Panc1 (cell line): ENCODE data around the gene UPK3BL2.
"Not testable (repeated sequence)": the region's sequence is repeated elsewhere in the genome, so short reads cannot be mapped to it uniquely, and the experiment has no call there.

Experiments
- POLR2AphosphoS5 ChIP-seq: IDR thresholded peaks from 2 replicates; pipeline ENCODE4 v1.6.1; 2012; ENCODE audit warnings: mild to moderate bottlenecking, low read depth, low read length, moderate library complexity
- REST ChIP-seq, 2 experiments: IDR thresholded peaks; 2 replicates each; pipeline ENCODE4 v1.6.1; 2011 to 2012; ENCODE audit warnings: low read depth in 2 of 2, control low read depth in 1 of 2, low read length in 1 of 2, mild to moderate bottlenecking in 1 of 2, moderate library complexity in 1 of 2; ENCODE audit not compliant: insufficient read depth in 1 of 2
- SIN3A ChIP-seq: IDR thresholded peaks from 2 replicates; pipeline ENCODE4 v1.6.1; 2012; ENCODE audit warnings: low read depth, mild to moderate bottlenecking, low read length, moderate library complexity, borderline replicate concordance; ENCODE audit not compliant: insufficient read depth
- TCF7L2 ChIP-seq: IDR thresholded peaks from 2 replicates; pipeline ENCODE4 v1.6.1; 2011; ENCODE audit warnings: mild to moderate bottlenecking, low read depth, low read length, inconsistent platforms
- TF ChIP-seq, protein P1 (sequence below): fragments of 450-650 bp; IDR thresholded peaks from 2 replicates; pipeline ENCODE4 v1.5.1; 2017; ENCODE audit warnings: mild to moderate bottlenecking

DNA sequence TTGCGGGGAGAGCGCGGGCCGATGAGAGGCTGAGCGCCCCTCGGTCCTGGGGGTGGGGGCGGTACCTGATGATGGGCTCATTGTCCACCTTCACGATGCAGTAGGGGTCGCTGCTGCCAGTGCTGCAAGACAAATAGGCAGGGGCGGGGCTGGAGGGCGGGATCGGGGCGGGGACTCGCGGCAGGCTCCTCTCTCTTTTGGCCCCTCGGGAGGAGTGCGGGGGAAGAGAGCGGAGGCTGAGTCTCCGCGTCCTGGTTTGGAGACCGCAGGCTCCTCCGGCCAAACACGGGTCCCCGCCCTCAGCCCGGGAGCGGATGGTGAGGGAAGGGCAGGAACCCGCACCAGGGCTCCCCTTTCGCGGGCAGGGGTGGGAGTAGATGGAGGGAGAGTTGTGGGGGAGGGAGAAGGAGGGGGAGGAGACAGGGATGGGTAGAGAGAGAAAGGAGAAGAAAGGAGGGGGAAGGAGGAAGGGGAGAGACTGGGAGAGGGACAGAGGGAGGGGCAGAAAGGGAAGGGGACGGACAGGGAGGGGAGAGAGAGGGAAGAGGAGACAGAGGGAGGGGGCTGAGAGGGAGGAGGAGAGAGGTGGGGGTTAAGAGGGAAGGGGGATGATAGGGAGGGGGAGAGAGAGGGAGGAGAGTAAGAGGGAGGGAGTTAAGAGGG is 31.5 kb downstream of the UPK3BL2 start:
- TF ChIP-seq, protein P1, sequence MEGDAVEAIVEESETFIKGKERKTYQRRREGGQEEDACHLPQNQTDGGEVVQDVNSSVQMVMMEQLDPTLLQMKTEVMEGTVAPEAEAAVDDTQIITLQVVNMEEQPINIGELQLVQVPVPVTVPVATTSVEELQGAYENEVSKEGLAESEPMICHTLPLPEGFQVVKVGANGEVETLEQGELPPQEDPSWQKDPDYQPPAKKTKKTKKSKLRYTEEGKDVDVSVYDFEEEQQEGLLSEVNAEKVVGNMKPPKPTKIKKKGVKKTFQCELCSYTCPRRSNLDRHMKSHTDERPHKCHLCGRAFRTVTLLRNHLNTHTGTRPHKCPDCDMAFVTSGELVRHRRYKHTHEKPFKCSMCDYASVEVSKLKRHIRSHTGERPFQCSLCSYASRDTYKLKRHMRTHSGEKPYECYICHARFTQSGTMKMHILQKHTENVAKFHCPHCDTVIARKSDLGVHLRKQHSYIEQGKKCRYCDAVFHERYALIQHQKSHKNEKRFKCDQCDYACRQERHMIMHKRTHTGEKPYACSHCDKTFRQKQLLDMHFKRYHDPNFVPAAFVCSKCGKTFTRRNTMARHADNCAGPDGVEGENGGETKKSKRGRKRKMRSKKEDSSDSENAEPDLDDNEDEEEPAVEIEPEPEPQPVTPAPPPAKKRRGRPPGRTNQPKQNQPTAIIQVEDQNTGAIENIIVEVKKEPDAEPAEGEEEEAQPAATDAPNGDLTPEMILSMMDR, result not testable (repeated sequence)
- TF ChIP-seq POLR2AphosphoS5; REST (IDR thresholded peaks at IDR 0.05; ENCODE audit: insufficient read depth in 1 of 2, low read depth in 2 of 2, low read length in 1 of 2); SIN3A; TCF7L2: not testable (repeated sequence)
